CD4-positive, alpha-beta T cell (primary cell): ENCODE measurements around the gene TAGLN2. TPM values are rescaled to one million over a fixed set of nuclear protein-coding genes. Genes with fewer than 3 reads are reported as not detected.

ENCODE experiments used
- ATAC-seq: fragments of 200-7000 bp; cut with Tn5 transposase; one replicate; pipeline ENCODE4 v1.10.0; 2022; ENCODE audit warnings: mild to moderate bottlenecking; ENCODE audit not compliant: poor library complexity
- CTCF ChIA-PET: fragments of 350-600 bp; sonication (Branson Sonifier 250); formaldehyde crosslinking; loops from one replicate; lab custom pipeline; 2021; ENCODE audit warnings: antibody characterized with exemption, inconsistent platforms; lab: Charles Lee
- POLR2A ChIA-PET: fragments of 350-600 bp; sonication (Branson Sonifier 250); formaldehyde crosslinking; loops from one replicate; lab custom pipeline; 2021; ENCODE audit warnings: antibody characterized with exemption, inconsistent platforms; lab: Charles Lee
- DNase-seq, 14 experiments: peaks; one replicate each; pipeline ENCODE4 v3.0.0-alpha.2; 2013 to 2020; ENCODE audit warnings: mixed read lengths in 2 of 14
- H3K27ac ChIP-seq, 2 donors: one replicate each; pipeline versions ENCODE4 v1.5.1 to v1.7.0; 2013; ENCODE audit warnings: low read length in 2 of 2, low read depth in 1 of 2, mild to moderate bottlenecking in 1 of 2
- H3K27me3 ChIP-seq, 2 experiments: 1 replicate in 1 of 2; 2 replicates in 1 of 2; pipeline versions ENCODE4 v1.6.1 to v1.7.0; 2013; ENCODE audit warnings: low read length in 2 of 2, control low read depth in 1 of 2, mild to moderate bottlenecking in 1 of 2, moderate library complexity in 1 of 2; ENCODE audit not compliant: insufficient read depth in 2 of 2, control insufficient read depth in 1 of 2
- H3K36me3 ChIP-seq: one replicate; pipeline ENCODE4 v1.6.1; 2013; ENCODE audit warnings: low read length, control low read depth; ENCODE audit not compliant: insufficient read depth
- H3K4me1 ChIP-seq: one replicate; pipeline ENCODE4 v1.6.1; 2013; ENCODE audit warnings: low read length, control low read depth; ENCODE audit not compliant: insufficient read depth
- H3K4me3 ChIP-seq: one replicate; pipeline ENCODE4 v1.5.1; 2013; ENCODE audit warnings: mild to moderate bottlenecking, low read length, moderate library complexity
- H3K9me3 ChIP-seq, 2 experiments: 1 replicate in 1 of 2; 2 replicates in 1 of 2; pipeline versions ENCODE4 v1.6.1 to v1.7.0; 2013; ENCODE audit warnings: low read length in 2 of 2, mild to moderate bottlenecking in 2 of 2, control low read depth in 1 of 2, moderate library complexity in 1 of 2; ENCODE audit not compliant: control insufficient read depth in 1 of 2, insufficient read depth in 1 of 2
- H3K27ac Mint-ChIP-seq: one replicate; pipeline ENCODE4 v1.8.0; 2020; ENCODE audit warnings: mixed read lengths
- H3K27me3 Mint-ChIP-seq: one replicate; pipeline ENCODE4 v1.8.0; 2021; ENCODE audit warnings: mixed read lengths
- H3K36me3 Mint-ChIP-seq: one replicate; pipeline ENCODE4 v1.8.0; 2021; ENCODE audit warnings: low read depth, mixed read lengths
- H3K4me1 Mint-ChIP-seq: one replicate; pipeline ENCODE4 v1.8.0; 2021; ENCODE audit warnings: low read depth, mixed read lengths
- H3K4me3 Mint-ChIP-seq: one replicate; pipeline ENCODE4 v1.8.0; 2020; ENCODE audit warnings: mild to moderate bottlenecking, mixed read lengths
- H3K9me3 Mint-ChIP-seq: one replicate; pipeline ENCODE4 v1.8.0; 2020; ENCODE audit warnings: mixed read lengths
- intact Hi-C, 2 experiments: fragments of 100-400 bp; cut with DNase I in 1 of 2; cut with micrococcal nuclease in 1 of 2; formaldehyde crosslinking; loops; one replicate each; pipeline versions ENCODE4 v1.15.1 to v1.9.0; 2023 to 2025; cut with DNase I, micrococcal nuclease
- total RNA-seq, 174 experiments: library from RNA in 2 of 174; stranded (reverse) in 2 of 174; gene quantifications; one replicate each; pipeline ENCODE4 v1.2.3 and lab custom pipeline; 2021 to 2026
- TF ChIP-seq, protein P1 (sequence below): fragments of 200-600 bp; IDR thresholded peaks from one replicate; pipeline ENCODE4 v1.8.0; 2022; ENCODE audit warnings: antibody characterized with exemption, mild to moderate bottlenecking

TAGLN2 gene
- total RNA-seq, 2 experiments from 2014 or later, result 301 to 311 TPM

GRCh38 chr1:159883134-159883533 lies 42.2 kb downstream of the TAGLN2 start:
- ChIA-PET POLR2A (no interaction called here), CTCF (no interaction called here)
- Histone ChIP-seq H3K9me3 (no peaks in the 10 kb centered on the region), H3K27me3 (no peaks in the 10 kb centered on the region), H3K36me3 (no peaks in the 10 kb centered on the region), H3K27ac (no peak overlapping the region), H3K4me3 (no peak overlapping the region), H3K4me1 (peaks cover 6% of the 10 kb centered on the region)
- Mint-ChIP-seq H3K27me3 (no peaks in the 10 kb centered on the region), H3K9me3 (no peaks in the 10 kb centered on the region), H3K4me1 (no peaks in the 10 kb centered on the region), H3K27ac (no peak overlapping the region), H3K4me3 (no peak overlapping the region), H3K36me3 (no peaks in the 10 kb centered on the region)
- TF ChIP-seq, protein P1, sequence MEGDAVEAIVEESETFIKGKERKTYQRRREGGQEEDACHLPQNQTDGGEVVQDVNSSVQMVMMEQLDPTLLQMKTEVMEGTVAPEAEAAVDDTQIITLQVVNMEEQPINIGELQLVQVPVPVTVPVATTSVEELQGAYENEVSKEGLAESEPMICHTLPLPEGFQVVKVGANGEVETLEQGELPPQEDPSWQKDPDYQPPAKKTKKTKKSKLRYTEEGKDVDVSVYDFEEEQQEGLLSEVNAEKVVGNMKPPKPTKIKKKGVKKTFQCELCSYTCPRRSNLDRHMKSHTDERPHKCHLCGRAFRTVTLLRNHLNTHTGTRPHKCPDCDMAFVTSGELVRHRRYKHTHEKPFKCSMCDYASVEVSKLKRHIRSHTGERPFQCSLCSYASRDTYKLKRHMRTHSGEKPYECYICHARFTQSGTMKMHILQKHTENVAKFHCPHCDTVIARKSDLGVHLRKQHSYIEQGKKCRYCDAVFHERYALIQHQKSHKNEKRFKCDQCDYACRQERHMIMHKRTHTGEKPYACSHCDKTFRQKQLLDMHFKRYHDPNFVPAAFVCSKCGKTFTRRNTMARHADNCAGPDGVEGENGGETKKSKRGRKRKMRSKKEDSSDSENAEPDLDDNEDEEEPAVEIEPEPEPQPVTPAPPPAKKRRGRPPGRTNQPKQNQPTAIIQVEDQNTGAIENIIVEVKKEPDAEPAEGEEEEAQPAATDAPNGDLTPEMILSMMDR, result no peak
- ATAC-seq (no peak), DNase-seq (no peak)
- intact Hi-C loops, result loop anchor here in 1 of 2 experiments (10.0 kb wide), 1 partner anchor 668 kb away; no protein-coding TSS in a partner anchor

- H3K27me3 ChIP-seq, result no peaks in the 10 kb centered on the region
- DNase-seq, result peak in 2 of 14 experiments; percentile 23 to 29
- CTCF ChIA-PET, result no interaction called here
Measured at GRCh38 chr1:159882527-159882862, 42.8 kb downstream of the TAGLN2 start.

DNA sequence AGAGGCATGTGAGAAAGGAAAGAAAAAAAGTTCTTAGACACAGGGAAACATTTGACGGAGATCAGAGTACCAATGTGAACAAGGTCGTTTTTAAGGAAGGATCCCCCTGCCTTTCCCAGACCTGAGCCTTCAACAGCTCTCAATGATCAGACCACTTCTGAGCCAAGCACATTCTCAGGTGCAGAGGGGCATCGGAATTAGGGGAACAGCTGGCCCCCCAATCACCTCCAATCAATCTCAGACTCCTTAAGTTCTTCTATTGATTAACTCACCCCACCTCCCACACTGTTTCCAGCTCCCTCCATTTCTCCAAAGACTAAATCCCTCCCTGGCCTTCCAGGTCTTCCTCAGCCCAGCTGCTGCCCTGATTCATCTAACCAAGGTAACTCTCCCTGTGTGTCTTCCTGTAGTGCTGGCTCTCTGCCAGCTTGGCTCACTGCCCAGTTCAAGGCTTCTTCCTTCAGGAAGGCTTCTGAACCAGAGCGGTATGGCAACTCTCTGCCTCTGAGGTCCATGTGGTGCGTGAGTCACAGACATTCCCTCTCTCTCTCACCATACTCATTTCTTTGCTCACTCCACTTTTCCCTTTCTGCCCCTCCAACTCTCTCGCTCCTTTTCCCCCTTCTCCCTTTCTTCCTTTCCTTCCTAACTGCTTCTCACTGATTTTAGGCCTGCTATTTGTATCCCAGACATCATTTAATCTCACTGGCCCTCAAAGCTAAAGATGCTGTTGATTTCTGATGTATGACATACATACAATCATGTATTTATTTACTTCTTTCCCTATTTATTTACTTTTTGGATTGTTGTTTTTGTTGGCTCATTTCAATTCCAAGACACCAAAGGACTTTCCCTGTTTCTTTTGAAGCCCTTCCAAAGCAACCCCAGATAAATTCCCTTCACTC lies 43.4 kb downstream of the TAGLN2 start:
- H3K9me3 ChIP-seq, result no peaks in the 10 kb centered on the region
- no peak overlapping the region for H3K27ac Mint-ChIP-seq
- no peaks in the 10 kb centered on the region for H3K36me3 ChIP-seq
- no peaks in the 10 kb centered on the region for H3K36me3 Mint-ChIP-seq
- H3K27ac ChIP-seq, result no peak overlapping the region
- H3K9me3 Mint-ChIP-seq, result no peaks in the 10 kb centered on the region
- H3K4me3 Mint-ChIP-seq, result no peak overlapping the region
- ChIA-PET POLR2A (no interaction called here), CTCF (no interaction called here)
- DNase-seq (peak in 13 of 14 experiments; percentile 9 to 79 (median 45)), ATAC-seq (peak; percentile 17)
- H3K27me3 ChIP-seq, result no peaks in the 10 kb centered on the region
- H3K27me3 Mint-ChIP-seq, result no peaks in the 10 kb centered on the region
- intact Hi-C loops, result loop anchor here in 1 of 2 experiments (10.0 kb wide), 1 partner anchor 667 kb away; no protein-coding TSS in a partner anchor
- H3K4me1 ChIP-seq, result peaks cover 6% of the 10 kb centered on the region
- TF ChIP-seq, protein P1, result no peak
- H3K4me1 Mint-ChIP-seq, result no peaks in the 10 kb centered on the region
- no peak overlapping the region for H3K4me3 ChIP-seq

More at GRCh38 chr1:159882527-159882862, 42.8 kb downstream of the TAGLN2 start:
- no peak for ATAC-seq
- TF ChIP-seq, protein P1, result no peak
- POLR2A ChIA-PET, result no interaction called here
- no peaks in the 10 kb centered on the region for H3K9me3 Mint-ChIP-seq
- peaks cover 6% of the 10 kb centered on the region for H3K4me1 ChIP-seq
- intact Hi-C loops, result loop anchor here in 1 of 2 experiments (10.0 kb wide), 1 partner anchor 668 kb away; no protein-coding TSS in a partner anchor
- no peak overlapping the region for H3K4me3 Mint-ChIP-seq
- no peaks in the 10 kb centered on the region for H3K36me3 Mint-ChIP-seq
- H3K4me1 Mint-ChIP-seq, result no peaks in the 10 kb centered on the region
- no peaks in the 10 kb centered on the region for H3K36me3 ChIP-seq
- no peaks in the 10 kb centered on the region for H3K9me3 ChIP-seq
- no peak overlapping the region for H3K27ac Mint-ChIP-seq
- H3K27ac ChIP-seq, result no peak overlapping the region
- no peaks in the 10 kb centered on the region for H3K27me3 Mint-ChIP-seq
- H3K4me3 ChIP-seq, result no peak overlapping the region
